PC-3 (cell line): ENCODE measurements around the gene BOLA2B.

Experiments
- EZH2 ChIP-seq: fragments of 300-600 bp; sonication (generic); IDR thresholded peaks from one replicate; pipeline ENCODE4 v1.6.1; 2017; ENCODE audit warnings: antibody characterized with exemption, mild to moderate bottlenecking, low read length; ENCODE audit not compliant: unreplicated experiment
- EZH2phosphoT487 ChIP-seq: fragments of 300-600 bp; sonication (generic); IDR thresholded peaks from 2 replicates; pipeline ENCODE4 v1.6.1; 2018; ENCODE audit warnings: mild to moderate bottlenecking, antibody characterized with exemption, low read length, borderline replicate concordance
- TF ChIP-seq, protein P1 (sequence below): fragments of 300-600 bp; sonication (generic); conservative IDR thresholded peaks from 2 replicates; pipeline ENCODE4 v1.5.1; 2017; ENCODE audit warnings: antibody characterized with exemption, low read depth, mild to moderate bottlenecking, low read length

DNA sequence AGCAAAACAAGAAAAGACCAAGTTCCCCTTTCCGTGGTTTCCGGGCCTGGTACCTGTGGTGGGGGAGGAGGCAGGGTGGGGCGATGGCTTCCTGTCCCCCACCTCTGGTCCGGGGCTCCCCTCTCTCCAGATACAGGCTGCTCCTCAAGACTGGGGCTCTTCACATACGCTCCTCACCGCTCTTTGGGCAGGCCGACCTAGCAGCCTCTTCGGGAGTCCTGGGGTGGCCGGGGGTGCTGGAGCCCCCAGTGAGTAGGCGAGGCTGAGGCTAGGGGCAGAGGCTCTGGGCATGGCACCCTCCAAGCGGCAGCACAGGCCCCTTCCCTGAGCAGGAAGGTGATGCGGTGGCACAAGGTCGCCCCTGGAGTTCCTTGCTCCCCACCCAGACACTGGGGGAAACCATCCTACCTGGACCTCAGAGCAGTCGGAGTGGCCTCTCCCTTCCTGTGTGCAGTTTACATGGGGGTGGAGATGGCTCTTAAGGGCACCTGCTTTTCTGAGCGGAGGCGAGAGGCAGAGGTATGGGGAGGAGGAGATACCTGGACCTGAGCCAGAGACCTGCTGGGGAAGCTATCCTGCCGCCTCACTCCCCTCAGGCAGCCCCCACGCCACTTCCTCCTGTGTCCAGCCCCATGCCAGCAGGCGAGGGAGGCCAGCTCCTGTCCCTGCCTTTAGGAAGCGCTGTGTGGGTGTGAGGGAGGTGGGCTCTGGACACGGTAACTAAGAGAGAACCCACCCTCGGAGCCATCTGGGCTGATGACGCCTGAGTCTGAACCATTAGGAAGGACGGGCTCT, 9.2 kb downstream of the BOLA2B start:
- TF ChIP-seq, protein P1, sequence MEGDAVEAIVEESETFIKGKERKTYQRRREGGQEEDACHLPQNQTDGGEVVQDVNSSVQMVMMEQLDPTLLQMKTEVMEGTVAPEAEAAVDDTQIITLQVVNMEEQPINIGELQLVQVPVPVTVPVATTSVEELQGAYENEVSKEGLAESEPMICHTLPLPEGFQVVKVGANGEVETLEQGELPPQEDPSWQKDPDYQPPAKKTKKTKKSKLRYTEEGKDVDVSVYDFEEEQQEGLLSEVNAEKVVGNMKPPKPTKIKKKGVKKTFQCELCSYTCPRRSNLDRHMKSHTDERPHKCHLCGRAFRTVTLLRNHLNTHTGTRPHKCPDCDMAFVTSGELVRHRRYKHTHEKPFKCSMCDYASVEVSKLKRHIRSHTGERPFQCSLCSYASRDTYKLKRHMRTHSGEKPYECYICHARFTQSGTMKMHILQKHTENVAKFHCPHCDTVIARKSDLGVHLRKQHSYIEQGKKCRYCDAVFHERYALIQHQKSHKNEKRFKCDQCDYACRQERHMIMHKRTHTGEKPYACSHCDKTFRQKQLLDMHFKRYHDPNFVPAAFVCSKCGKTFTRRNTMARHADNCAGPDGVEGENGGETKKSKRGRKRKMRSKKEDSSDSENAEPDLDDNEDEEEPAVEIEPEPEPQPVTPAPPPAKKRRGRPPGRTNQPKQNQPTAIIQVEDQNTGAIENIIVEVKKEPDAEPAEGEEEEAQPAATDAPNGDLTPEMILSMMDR: no peak
- TF ChIP-seq EZH2 (no peak), EZH2phosphoT487 (no peak)
